Breast epithelium (tissue), 3 donors: Measurements from ENCODE around the gene HADHB.

Experiments
- POLR2A ChIP-seq: fragments of 450-650 bp; IDR thresholded peaks from one replicate; pipeline ENCODE4 v1.6.1; 2016; ENCODE audit warnings: antibody characterized with exemption, mild to moderate bottlenecking, moderate library complexity
- TF ChIP-seq, protein P1 (sequence below), 3 donors: fragments of 450-650 bp; IDR thresholded peaks; one replicate each; pipeline ENCODE4 v1.5.1; 2016 to 2017; ENCODE audit warnings: antibody characterized with exemption in 3 of 3, mild to moderate bottlenecking in 3 of 3, moderate library complexity in 3 of 3

DNA sequence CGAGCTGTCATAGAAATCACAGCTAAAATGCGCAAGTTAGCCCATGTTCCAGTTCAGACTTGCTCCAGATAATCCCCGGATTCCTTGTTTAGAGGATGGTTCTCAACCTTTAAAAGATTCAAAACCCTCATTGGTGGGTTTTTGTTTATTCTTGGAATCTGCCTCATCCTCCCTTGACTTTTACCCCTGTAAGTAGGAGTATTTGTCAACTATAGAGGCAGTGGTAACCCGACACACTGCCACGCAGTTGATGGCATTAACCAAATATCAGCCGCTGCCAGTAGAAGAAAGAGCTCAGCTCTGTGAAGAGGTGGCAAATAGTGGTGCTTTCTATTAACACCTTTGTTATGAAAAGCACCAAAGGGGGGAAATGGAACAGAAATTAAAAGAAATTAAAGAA is 60.8 kb downstream of the HADHB start:
- TF ChIP-seq, protein P1, sequence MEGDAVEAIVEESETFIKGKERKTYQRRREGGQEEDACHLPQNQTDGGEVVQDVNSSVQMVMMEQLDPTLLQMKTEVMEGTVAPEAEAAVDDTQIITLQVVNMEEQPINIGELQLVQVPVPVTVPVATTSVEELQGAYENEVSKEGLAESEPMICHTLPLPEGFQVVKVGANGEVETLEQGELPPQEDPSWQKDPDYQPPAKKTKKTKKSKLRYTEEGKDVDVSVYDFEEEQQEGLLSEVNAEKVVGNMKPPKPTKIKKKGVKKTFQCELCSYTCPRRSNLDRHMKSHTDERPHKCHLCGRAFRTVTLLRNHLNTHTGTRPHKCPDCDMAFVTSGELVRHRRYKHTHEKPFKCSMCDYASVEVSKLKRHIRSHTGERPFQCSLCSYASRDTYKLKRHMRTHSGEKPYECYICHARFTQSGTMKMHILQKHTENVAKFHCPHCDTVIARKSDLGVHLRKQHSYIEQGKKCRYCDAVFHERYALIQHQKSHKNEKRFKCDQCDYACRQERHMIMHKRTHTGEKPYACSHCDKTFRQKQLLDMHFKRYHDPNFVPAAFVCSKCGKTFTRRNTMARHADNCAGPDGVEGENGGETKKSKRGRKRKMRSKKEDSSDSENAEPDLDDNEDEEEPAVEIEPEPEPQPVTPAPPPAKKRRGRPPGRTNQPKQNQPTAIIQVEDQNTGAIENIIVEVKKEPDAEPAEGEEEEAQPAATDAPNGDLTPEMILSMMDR (IDR thresholded peaks at IDR 0.05), result no peak
- no peak for TF ChIP-seq POLR2A
